HG03575 (cell line): ENCODE results near the gene CDT1.

ENCODE experiments used
- ATAC-seq: cut with Tn5 transposase; IDR thresholded peaks from one replicate; pipeline ENCODE4 v1.9.1; 2021; ENCODE audit not compliant: unreplicated experiment, insufficient number of reproducible peaks, low FRiP score; ENCODE audit errors: extremely low read depth

Gene CDT1

DNA sequence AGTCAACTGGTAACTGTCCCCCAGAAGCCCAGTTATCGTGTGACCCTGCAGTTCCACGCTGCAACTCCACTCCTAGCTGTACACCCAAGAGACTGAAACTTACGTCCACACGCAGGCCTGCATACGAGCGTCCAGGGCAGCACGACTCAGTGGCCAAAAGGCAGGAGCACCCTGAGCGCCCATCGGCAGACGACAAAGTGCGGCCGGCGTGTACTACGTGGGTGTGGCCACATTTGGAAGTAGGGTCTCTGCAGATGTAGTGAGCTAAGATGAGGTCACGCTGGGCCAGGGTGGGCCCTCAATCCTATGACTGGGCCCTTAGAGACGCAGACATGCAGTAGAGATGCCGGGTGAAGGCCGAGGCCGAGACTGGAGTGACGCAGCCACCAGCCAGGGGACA, 39.7 kb downstream of the CDT1 start:
- no peak for ATAC-seq

DNA sequence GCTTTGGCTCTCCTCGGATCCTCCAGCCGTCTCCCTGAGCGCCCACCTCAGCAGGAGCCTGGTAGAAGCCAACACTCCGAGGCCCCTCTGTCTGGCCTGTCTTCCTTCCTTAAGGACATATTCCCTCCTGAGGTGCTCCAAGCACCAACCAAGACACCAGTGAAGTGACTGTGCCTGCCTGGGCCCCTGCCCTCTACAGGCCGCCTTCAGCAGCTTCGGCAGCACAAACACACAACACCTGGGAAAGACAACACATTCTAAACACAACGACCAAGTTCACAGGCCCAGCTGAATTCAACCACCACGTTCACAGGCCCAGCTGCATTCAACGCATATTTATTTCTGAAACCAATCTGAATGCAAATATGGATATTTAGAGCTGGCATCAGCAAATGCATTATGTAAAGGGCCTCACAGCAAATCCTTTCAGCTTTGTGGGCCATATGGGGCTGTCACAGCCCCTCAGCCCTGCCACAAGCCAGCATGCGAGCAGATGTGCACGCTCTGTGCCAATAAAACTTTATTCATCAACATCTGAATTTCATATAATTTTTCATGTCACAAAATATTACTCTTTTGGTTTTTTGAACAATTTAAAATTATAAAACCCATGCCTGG, 40.9 kb downstream of the CDT1 start:
- ATAC-seq = no peak

DNA sequence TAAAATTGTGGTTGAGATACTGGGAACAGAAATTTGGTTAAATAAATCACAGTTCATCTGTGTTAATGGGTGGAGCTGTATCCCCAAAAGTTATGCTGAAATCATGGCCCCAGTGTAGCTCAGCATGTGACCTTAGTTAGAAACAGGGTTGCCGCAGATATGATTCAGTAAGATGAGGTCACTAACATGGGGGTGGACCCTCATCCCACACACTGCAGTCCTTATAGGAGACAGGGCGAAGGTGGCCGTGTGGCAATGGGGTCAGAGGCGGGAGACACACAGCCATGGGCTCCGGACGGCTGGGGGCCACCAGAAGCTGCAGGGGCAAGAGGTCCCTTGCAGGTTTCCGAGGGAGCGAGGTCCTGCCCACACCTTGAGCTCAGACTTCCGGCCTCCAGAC, 42.5 kb downstream of the CDT1 start:
- ATAC-seq = no peak

DNA sequence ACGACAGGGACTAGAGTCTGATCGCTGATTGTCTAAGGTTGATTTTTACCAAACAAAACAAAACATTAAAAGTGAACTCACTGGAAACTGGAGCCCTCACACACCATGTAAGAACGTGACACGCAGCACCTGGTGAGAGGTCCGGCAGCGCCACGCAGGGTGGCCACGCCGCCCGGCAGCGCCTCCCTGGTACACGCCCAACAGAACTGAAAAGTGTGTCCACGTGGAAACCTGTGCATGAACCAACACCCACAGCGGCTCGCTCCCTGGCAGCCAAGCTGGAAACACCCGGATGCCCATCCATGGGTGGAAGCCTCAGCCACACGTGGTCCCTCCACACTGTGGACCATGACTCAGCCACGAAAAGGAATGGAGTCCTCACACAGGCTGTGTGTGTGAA, 44.1 kb downstream of the CDT1 start:
- ATAC-seq = no peak

DNA sequence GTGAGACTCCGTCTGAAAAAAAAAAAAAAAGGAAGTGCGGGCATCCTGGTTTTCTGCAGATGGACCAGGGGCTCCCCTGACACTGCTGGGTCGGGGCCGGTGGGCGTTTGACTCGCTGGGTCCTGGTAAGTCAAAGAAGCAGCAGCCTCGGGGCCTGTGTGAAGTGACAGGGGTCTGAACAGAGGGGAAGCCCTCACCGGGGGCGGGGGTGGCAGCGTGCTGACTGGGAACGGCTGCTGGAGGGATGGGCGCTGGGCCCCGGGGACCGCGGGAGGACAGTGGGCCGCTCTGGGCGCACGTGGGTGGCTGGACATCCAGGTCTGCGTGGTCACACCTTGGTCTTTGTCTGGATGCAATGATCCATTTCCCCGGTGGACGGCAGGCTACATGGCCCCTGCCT, 45.0 kb downstream of the CDT1 start:
- no peak for ATAC-seq

DNA sequence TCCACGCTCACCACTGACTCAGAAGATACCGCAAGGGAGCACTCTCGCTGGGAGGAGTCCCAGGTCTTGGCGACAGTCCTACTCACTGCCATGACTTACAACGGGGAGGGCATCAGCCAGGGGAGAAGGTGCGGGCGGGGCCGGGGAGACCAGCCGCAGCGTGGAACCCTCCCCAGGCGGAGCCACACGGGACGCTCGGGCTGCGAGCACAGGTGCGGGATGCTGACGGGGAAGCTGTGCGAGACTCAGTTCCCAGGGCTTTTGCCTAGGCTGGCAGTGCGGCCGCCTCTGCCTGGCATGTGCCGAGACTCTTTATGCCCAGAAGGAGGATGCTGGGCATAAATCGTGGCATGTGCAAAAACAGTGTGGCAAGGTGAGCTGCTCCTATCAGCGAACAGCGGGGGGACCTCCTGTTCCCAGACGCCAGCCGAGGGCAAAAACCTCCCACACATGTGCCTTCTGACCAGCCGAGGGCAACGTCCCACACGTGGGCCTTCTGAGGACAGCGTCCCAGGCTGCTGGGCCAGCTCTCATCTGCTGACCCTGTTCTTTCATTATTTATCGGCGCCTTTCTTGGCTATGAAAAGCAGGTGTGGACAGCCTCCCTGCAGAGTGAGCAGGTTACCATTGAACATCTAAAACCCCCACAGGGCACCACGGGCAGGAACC, 47.1 kb downstream of the CDT1 start:
- ATAC-seq = no peak

DNA sequence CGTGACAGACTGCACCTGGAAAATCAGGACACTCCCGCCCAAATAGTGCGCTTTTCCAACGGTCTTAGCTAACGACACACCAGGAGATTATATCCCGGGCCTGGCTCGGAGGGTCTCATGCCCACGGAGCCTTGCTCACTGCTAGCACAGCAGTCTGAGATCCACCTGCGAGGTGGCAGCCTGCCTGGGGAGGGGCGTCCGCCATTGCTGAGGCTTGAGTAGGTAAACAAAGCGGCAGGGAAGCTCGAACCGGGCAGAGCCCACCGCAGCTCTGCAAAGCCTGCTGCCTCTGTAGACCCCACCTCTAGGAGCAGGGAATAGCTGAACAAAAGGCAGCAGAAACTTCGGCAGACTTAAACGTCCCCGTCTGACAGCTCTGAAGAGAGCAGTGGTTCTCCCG, 48.0 kb downstream of the CDT1 start:
- no peak for ATAC-seq

DNA sequence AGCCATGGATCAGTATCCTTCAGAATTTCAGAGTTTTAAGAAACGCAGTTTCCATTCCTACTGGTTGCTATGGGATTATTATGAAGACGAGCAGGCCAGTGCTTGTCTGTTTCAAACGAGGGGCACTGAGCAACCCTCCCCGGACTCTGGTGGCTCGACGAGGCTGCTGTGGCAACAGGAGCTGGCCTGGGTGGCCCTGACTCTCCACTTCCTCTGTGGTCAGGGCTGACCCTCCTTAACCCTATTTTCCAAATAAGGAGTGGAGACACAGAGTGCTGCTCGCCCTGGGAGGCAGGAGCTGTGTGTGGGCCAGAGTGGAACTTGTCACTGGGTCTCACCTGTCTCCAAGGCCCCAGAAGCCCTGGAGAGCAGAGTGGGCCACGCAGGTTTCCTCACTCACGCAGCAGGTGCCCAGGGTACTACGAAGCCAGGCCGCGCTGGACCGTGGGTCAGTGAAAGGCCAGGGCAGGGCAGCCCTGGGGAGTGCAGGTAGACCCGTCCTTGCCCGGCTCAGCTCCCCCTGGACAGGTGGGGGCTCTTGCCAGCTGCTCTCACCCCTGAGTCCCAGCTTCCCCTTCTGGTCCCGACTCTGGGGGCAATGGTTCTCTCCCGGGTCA, 49.8 kb downstream of the CDT1 start:
- ATAC-seq = no peak

DNA sequence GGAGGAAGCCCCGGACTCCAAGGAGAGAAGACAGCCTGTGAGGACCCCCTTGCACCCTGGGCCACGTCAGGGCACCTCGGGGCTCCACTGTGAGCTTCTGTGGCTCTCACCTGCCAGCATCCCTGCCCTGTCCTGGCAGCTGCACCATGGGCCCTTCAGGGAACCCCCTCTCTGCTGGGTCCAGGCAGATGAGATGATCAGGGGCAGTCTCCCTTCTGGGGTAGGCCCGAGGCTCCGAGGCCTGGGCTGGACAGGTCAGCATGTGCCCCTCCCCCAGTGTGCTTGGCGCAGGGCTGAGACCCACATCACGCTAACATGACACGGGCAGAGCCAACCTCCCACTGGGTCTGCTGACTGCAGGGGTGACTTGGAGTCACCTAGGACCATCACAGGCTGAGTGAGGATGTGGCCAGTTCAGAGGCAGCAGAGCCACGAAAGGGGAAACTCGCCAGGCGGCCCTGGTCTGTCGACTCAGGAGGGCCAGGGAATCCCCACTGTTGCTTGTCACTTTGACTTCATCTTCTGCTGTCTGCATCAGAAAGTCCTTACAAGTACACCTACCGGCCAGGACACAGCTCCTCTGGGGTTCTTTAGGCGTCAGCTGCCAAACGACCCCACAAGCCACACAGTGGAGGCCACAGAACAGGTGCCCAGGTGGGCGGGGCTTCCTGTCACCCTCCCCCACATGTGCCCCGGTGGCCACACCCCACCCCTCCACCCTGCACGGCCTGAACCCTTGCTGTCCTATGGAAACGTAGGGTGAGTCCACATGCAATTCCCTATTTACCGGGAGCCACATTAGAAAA, 50.9 kb downstream of the CDT1 start:
- ATAC-seq = no peak

DNA sequence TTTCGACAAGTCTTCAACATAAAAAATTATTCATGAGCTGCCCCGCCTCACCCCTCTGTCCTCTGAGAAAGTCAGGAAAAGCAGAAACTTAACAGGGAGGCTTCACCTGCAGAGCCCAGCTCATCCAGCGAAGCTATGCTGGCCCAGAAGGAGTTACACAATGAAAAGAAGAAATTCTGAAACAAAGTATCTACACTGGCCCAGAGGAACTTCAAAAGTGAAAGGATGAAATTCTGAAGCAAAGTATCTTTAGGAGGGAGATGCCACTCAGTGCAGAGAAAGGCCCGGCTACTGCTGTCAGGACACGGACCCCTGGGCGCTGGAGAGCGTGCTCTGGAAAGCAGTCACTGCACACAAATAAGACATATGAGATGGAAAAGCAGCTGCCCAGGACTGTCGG, 51.6 kb downstream of the CDT1 start:
- no peak for ATAC-seq

DNA sequence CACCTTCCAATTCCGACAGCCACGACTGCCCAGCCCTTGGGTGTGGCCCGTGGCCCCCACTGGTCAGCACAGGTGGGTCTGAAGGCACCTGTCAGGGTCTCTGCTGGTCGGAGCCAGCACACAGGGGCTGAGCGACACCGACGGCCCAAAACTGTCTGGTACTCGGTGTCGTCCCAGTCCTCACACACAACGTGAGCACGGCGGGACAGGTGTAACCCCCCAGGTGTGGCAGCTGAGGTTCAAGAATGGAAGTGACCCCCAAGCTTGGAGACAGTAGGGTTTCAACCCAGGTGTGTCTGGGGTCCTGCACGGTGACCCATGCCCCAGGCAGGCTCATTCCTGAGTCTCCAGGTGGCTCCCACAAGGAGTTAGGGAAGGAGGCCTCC, 52.1 kb downstream of the CDT1 start:
- ATAC-seq = no peak

DNA sequence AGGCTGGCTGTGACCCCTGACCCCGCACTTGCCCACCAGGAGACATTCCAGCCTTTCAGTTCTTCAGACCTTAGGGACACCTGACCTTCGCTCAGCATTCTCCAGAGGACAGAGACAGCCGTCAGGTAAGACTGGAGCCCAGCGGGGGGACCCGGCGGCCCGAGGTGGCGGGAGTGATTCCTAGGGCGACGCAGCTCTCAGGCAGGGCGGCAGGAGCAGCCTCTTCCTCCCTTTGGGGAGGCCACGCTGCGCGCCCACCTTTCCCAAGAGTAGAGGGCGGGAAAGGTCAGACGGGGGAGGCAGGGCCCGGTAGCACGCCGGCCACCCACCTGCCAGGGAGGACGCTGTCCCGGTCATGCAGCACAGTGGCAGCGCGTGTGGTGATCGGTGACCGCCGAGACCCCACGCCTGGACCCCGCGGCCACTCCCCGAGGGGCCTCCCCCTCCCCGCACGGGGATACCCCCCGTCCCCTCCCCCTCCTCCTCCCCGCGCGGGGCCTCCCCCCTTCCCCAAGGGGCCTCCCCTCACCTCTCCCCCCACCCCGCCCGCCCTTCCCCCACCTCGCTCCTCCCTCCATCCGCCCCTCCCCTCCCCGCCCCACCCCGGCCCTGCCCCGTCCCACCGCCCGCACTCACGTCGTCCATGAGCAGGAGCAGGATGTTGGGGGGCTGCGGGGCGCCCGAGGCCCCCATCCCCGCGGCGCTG, 52.7 kb downstream of the CDT1 start:
- no peak for ATAC-seq

DNA sequence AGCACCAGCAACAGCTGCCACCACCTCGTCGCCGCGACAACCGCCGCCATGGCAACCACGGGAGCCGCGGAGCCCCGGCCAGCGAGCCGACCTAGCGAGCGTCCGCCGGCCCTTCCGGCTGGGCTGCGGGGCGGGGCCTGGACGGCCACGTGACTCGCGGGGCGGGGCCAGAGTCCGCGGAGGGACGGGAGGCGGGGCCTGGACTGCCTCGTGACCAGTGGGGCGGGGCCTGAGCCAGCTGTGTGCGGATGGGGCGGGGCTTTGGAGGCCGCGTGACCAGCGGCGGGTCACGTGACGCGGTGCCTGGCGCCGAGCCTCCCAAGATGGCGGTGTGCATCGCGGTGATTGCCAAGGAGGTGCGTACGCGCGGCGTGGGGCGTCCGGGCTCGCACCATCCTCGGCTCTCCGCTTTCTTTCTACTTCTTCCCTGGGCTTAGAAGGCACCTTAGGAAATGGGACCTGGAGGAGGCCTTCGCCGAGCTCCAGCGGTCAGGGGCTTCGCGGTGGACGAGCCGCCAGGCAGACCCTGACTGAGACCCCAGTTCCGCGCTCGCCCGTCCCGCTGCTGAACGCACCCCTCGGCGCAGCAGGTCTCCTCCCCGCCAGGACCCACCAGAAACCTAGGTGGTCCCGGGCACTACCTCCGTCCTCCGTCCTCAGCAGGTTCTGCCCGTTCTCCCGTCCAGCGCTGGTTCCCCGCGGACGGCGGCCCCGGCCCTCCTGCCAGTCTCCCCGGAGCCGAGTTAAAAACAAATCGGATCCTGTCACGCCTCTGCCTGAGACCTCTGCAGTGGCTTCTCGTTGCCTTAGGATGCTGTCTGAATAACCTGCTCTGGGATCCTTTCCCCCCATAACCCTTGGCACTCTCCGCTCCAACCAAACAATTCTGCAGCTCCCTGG, 53.5 kb downstream of the CDT1 start, which contains the start of the genes GALNS and TRAPPC2L:
GALNS (minus strand) TSS at position 120 of the 900 bp plus-strand sequence; CDS start at position 50, 70 bp downstream.
TRAPPC2L (plus strand) TSS at position 300 of the 900 bp plus-strand sequence; CDS start at position 324, 24 bp downstream.
- no peak for ATAC-seq

DNA sequence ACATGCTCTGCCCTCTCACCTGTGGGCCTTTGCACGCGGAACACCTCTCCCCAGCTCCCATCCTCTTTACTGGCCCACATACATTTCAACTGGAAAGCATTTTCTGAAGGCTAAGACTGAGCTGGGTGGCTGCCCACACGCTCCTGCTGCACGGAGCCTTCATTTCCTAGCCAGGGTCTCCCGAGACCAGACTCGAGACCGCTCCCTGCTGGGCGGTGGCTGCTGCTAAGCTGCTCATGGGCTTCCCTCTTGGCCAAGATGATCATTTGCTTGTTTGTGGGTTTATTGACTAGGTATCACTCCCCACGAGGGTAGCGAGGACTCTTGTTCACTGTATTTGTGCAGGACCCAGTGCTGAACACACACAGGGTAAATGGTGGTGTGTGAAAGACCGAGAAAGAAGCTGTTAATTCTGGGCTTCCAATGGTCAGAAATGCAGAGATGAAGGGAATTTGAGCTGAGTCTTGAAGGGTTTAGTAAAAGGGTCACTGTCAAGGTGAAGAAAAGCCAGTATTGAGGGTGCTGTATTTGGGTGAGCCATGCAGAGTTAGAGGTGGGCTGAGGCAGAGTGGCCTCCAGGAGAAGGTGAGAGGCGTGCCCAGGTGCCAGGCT, 54.2 kb downstream of the CDT1 start:
- no peak for ATAC-seq
